ENCODE results near the gene ISY1. TPM values are rescaled to one million over a fixed set of nuclear protein-coding genes. Genes with fewer than 3 reads are reported as not detected.

The ISY1 gene
- total RNA-seq, 1 experiment from 2014 or later, result 43.6 TPM

GRCh38 chr3:129116482-129116946 is 44.3 kb downstream of the ISY1 start:
- Histone ChIP-seq H3K79me2 (ENCODE audit: insufficient read depth, low read length) (peaks cover 5% of the 10 kb centered on the region; the same call in 1 of the 2 replicates), H3K27me3 (ENCODE audit: insufficient read depth, low read length) (no peaks in the 10 kb centered on the region), H3K9me3 (ENCODE audit: control insufficient read depth in 1 of 2, insufficient read depth in 1 of 2, low read depth in 1 of 2, low read length in 2 of 2) (no peaks in the 10 kb centered on the region), H2AFZ (ENCODE audit: low read depth, low read length, poor library complexity, severe bottlenecking) (no peak overlapping the region), H3K9me2 (ENCODE audit: insufficient read depth) (no peaks in the 10 kb centered on the region), H3K36me3 (ENCODE audit: control insufficient read depth in 1 of 2, insufficient read depth in 2 of 2, low read length in 2 of 2) (no peaks in the 10 kb centered on the region; a peak in 1 of 4 replicates), H3K4me3 (replicated peaks in 1 of 2; ENCODE audit: low read depth in 1 of 2, low read length in 2 of 2) (no peak overlapping the region), H3K4me2 (ENCODE audit: low read length) (no peak overlapping the region), H3K9ac (ENCODE audit: low read length) (no peak overlapping the region), H4K20me1 (ENCODE audit: insufficient read depth) (no peaks in the 10 kb centered on the region), H3K4me1 (ENCODE audit: control insufficient read depth in 1 of 2, insufficient read depth in 2 of 2, low read length in 2 of 2) (peaks cover 10 to 15% of the 10 kb centered on the region in 2 experiments), H3K27ac (ENCODE audit: low read depth, low read length) (no peak overlapping the region)
- intact Hi-C loops (cut with micrococcal nuclease), result no loop called here
- DNase-seq (ENCODE audit: low read depth, low spot score), result no peak
- ChIA-PET POLR2A (no interaction called here), CTCF (interaction anchor here (0.7 kb wide), 1 partner anchor 130 kb away, joined by 3 read pairs; no protein-coding TSS in a partner anchor), RAD21 (ENCODE audit: low non-redundant PET in 1 of 2, low total read pairs in 2 of 2, uncharacterized antibody in 2 of 2, unreplicated experiment in 2 of 2) (no interaction called here)
- TF ChIP-seq ZBTB33 (IDR thresholded peaks at IDR 0.05; ENCODE audit: extremely low read depth, insufficient replicate concordance, low read length) (no peak), MAX (IDR thresholded peaks at IDR 0.05) (no peak), JUND (IDR thresholded peaks at IDR 0.05) (no peak), FOSL1 (IDR thresholded peaks at IDR 0.05; ENCODE audit: low read depth) (no peak)
- no peak for ATAC-seq
- no TSS peak for BruUV-seq (replicated peaks)

- CTCF ChIA-PET, result interaction anchor here (1.0 kb wide), 1 partner anchor 61 kb away, joined by 9 read pairs; no protein-coding TSS in a partner anchor
- no peak for ATAC-seq
- TF ChIP-seq TCF7L2 (IDR thresholded peaks at IDR 0.05; ENCODE audit: borderline replicate concordance, extremely low read depth, insufficient read depth, insufficient read length) (no peak), CTCF (IDR thresholded peaks at IDR 0.05 in 2 of 3, conservative IDR thresholded peaks at IDR 0.05 in 1 of 3; ENCODE audit: borderline replicate concordance in 1 of 3, insufficient read depth in 1 of 3, low read depth in 2 of 3, low read length in 2 of 3) (no peak), CBX3 (IDR thresholded peaks at IDR 0.05; ENCODE audit: low read depth) (no peak), YY1 (IDR thresholded peaks at IDR 0.05; ENCODE audit: extremely low read depth, insufficient replicate concordance, low read depth, low read length) (no peak), ZNF274 (IDR thresholded peaks at IDR 0.05; ENCODE audit: low read depth, low read length) (no peak), SRF (IDR thresholded peaks at IDR 0.05; ENCODE audit: low read depth) (no peak), EZH2phosphoT487 (IDR thresholded peaks at IDR 0.05; ENCODE audit: borderline replicate concordance) (no peak), ATF3 (IDR thresholded peaks at IDR 0.05) (no peak), ZFX (IDR thresholded peaks at IDR 0.05) (no peak), ZBTB33 (IDR thresholded peaks at IDR 0.05; ENCODE audit: extremely low read depth, insufficient replicate concordance, low read length) (no peak)
- Histone ChIP-seq H3K9ac (ENCODE audit: low read length) (no peak overlapping the region), H3K4me3 (replicated peaks in 1 of 2; ENCODE audit: low read depth in 1 of 2, low read length in 2 of 2) (no peak overlapping the region), H3K9me2 (ENCODE audit: insufficient read depth) (no peaks in the 10 kb centered on the region), H3K79me2 (ENCODE audit: insufficient read depth, low read length) (peaks cover under 1% of the 10 kb centered on the region; the same call in 1 of the 2 replicates), H3K27ac (ENCODE audit: low read depth, low read length) (no peak overlapping the region), H2AFZ (ENCODE audit: low read depth, low read length, poor library complexity, severe bottlenecking) (no peak overlapping the region), H3K4me1 (ENCODE audit: control insufficient read depth in 1 of 2, insufficient read depth in 2 of 2, low read length in 2 of 2) (peaks cover under 1 to 1% of the 10 kb centered on the region in 2 experiments; a peak in 3 of 4 replicates), H3K4me2 (ENCODE audit: low read length) (no peak overlapping the region), H4K20me1 (ENCODE audit: insufficient read depth) (no peaks in the 10 kb centered on the region), H3K9me3 (ENCODE audit: control insufficient read depth in 1 of 2, insufficient read depth in 1 of 2, low read depth in 1 of 2, low read length in 2 of 2) (no peaks in the 10 kb centered on the region), H3K36me3 (ENCODE audit: control insufficient read depth in 1 of 2, insufficient read depth in 2 of 2, low read length in 2 of 2) (no peaks in the 10 kb centered on the region; a peak in 1 of 4 replicates), H3K27me3 (ENCODE audit: insufficient read depth, low read length) (no peaks in the 10 kb centered on the region)
- POLR2A ChIA-PET, result no interaction called here
- DNase-seq (ENCODE audit: low read depth, low spot score), result no peak
- intact Hi-C loops (cut with micrococcal nuclease), result no loop called here
- no TSS peak for BruUV-seq (replicated peaks)
- RAD21 ChIA-PET (ENCODE audit: low non-redundant PET in 1 of 2, low total read pairs in 2 of 2, uncharacterized antibody in 2 of 2, unreplicated experiment in 2 of 2), result no interaction called here
Measured at GRCh38 chr3:129114455-129114854, 46.4 kb downstream of the ISY1 start.

Data from HCT116 (cell line).